ENCODE data around the gene SLC7A5. TPM values are rescaled to one million over a fixed set of nuclear protein-coding genes. Genes with fewer than 3 reads are reported as not detected.

Gene SLC7A5
- total and polyA plus RNA-seq, 2 of the 13 experiments (the other 11 are each of a cell fraction or from before 2014, with no cell fraction given), result 79.6 to 155 TPM

GRCh38 chr16:87854907-87855683, 14.2 kb downstream of the SLC7A5 start (continued):
- TF ChIP-seq ZNF737 (CRISPR knock-in tag; IDR thresholded peaks at IDR 0.05; ENCODE audit: borderline replicate concordance), result no peak
- TF ChIP-seq ZNF639 (CRISPR knock-in tag; conservative IDR thresholded peaks at IDR 0.05), result no peak
- no peak for TF ChIP-seq ZBTB7A (CRISPR knock-in tag; IDR thresholded peaks at IDR 0.05)
- TF ChIP-seq HNRNPLL (IDR thresholded peaks at IDR 0.05; ENCODE audit: low read depth, low read length, poor library complexity, severe bottlenecking), result no peak
- TF ChIP-seq SMARCC2 (IDR thresholded peaks at IDR 0.05), result no peak
- no peak for TF ChIP-seq HIC2 (CRISPR knock-in tag; IDR thresholded peaks at IDR 0.05; ENCODE audit: low read depth)
- no peak for TF ChIP-seq ZBTB3 (CRISPR knock-in tag; IDR thresholded peaks at IDR 0.05; ENCODE audit: borderline replicate concordance, low read depth)
- TF ChIP-seq THAP11 (CRISPR knock-in tag; IDR thresholded peaks at IDR 0.05), result no peak
- 0 out of 2 replicates have a peak, but pooled peaks have one; percentile 58 for TF ChIP-seq TMF1 (CRISPR knock-in tag; IDR thresholded peaks at IDR 0.05; ENCODE audit: low read depth)
- TF ChIP-seq ZNF589 (CRISPR knock-in tag; conservative IDR thresholded peaks at IDR 0.05), result no peak
- no peak for TF ChIP-seq NR2F6 (IDR thresholded peaks at IDR 0.05)
- TF ChIP-seq NR2F6 (CRISPR knock-in tag; IDR thresholded peaks at IDR 0.05), result no peak
- TF ChIP-seq ZMAT5 (CRISPR knock-in tag; IDR thresholded peaks at IDR 0.05; ENCODE audit: borderline replicate concordance, low read depth), result no peak
- no peak for TF ChIP-seq DBP (CRISPR knock-in tag; IDR thresholded peaks at IDR 0.05; ENCODE audit: not compliant biosample characterization)
- TF ChIP-seq IKZF4 (CRISPR knock-in tag; IDR thresholded peaks at IDR 0.05; ENCODE audit: borderline replicate concordance, low read depth, not compliant biosample characterization), result no peak
- no peak for TF ChIP-seq PAF1 (CRISPR knock-in tag; IDR thresholded peaks at IDR 0.05)
- TF ChIP-seq BCLAF1 (IDR thresholded peaks at IDR 0.05), result no peak
- no peak for TF ChIP-seq ZEB1 (IDR thresholded peaks at IDR 0.05; ENCODE audit: insufficient replicate concordance, low read depth)
